A375 (cell line): ENCODE results near the gene CC2D2A. TPM values are rescaled to one million over a fixed set of nuclear protein-coding genes. Genes with fewer than 3 reads are reported as not detected.

Experiments used
- small RNA-seq: library from RNA; depleted of rRNA; stranded (forward); fragments of <200 nt; gene quantifications from one replicate; pipeline ENCODE3, GENCODE V24; 2014
- total RNA-seq: library from RNA; depleted of rRNA; stranded (reverse); fragments of >200 nt; shearing (Covaris generic); gene quantifications from 2 replicates; pipeline ENCODE4 v1.2.3, GENCODE V29; 2014; rRNA removed

Gene CC2D2A
- 18.5 and 24.2 TPM in 2 replicates for total RNA-seq

GRCh38 chr4:15469402-15470127 is at the start of gene CC2D2A:
Gene CC2D2A (plus strand): TSS chr4:15469882. CDS start chr4:15475933, 6,051 bp downstream.

GRCh38 chr4:15427701-15428100 is 42.0 kb upstream of the CC2D2A start, which contains the start of gene C1QTNF7:
Gene C1QTNF7 (plus strand): TSS chr4:15428033. CDS start chr4:15435744, 7,711 bp downstream.

Small RNA genes within 50 kb of the gene (small RNA-seq; reads per million reads assigned to genes)
- gene AC007016.1: not detected

Other genes starting within 250 kb of the CC2D2A start
- not detected in 2 replicates for gene C1QTNF7, start 41.8 kb upstream of the CC2D2A start, total RNA-seq
- 53.2 and 54.0 TPM in 2 replicates for gene FBXL5, start 185.5 kb downstream of the CC2D2A start, total RNA-seq
- gene FAM200B, start 211.9 kb downstream of the CC2D2A start, total RNA-seq: 44.0 and 46.6 TPM in 2 replicates
- 13.1 and 14.3 TPM in 2 replicates for gene BST1, start 233.2 kb downstream of the CC2D2A start, total RNA-seq